Subcutaneous abdominal adipose tissue (tissue), 5 donors: ENCODE results near the gene OPN1MW2.
"Not testable (repeated sequence)": the region's sequence is repeated elsewhere in the genome, so short reads cannot be mapped to it uniquely, and the experiment has no call there.

Experiments
- H3K27ac ChIP-seq: one replicate; pipeline ENCODE4 v1.7.0; 2013; ENCODE audit warnings: low read depth, mild to moderate bottlenecking, inconsistent platforms, low read length, moderate library complexity
- H3K27me3 ChIP-seq, 5 donors: one replicate each; pipeline ENCODE4 v1.7.0; 2013; ENCODE audit warnings: low read length in 5 of 5, inconsistent platforms in 1 of 5; ENCODE audit not compliant: control insufficient read depth in 5 of 5, insufficient read depth in 4 of 5
- H3K36me3 ChIP-seq, 5 donors: one replicate each; pipeline ENCODE4 v1.7.0; 2013; ENCODE audit warnings: low read length in 5 of 5; ENCODE audit not compliant: control insufficient read depth in 5 of 5, insufficient read depth in 5 of 5
- H3K4me1 ChIP-seq, 5 donors: one replicate each; pipeline ENCODE4 v1.7.0; 2013; ENCODE audit warnings: low read length in 5 of 5, mild to moderate bottlenecking in 3 of 5, moderate library complexity in 1 of 5; ENCODE audit not compliant: control insufficient read depth in 5 of 5, insufficient read depth in 5 of 5
- H3K4me3 ChIP-seq, 5 donors: one replicate each; pipeline ENCODE4 v1.7.0; 2013; ENCODE audit warnings: low read length in 5 of 5, low read depth in 1 of 5
- H3K9ac ChIP-seq, 5 donors: one replicate each; pipeline ENCODE4 v1.7.0; 2013; ENCODE audit warnings: low read length in 5 of 5, mild to moderate bottlenecking in 4 of 5, moderate library complexity in 3 of 5
- H3K9me3 ChIP-seq, 5 donors: one replicate each; pipeline ENCODE4 v1.7.0; 2013; ENCODE audit warnings: low read length in 5 of 5; ENCODE audit not compliant: control insufficient read depth in 5 of 5
- donor health status: healthy.
- donor health status: healthy.
- donor health status: healthy.
- donor health status: healthy.
- donor health status: healthy.

The OPN1MW2 gene

GRCh38 chrX:154219456-154219855 is at the start of gene OPN1MW2:
Gene OPN1MW2 (plus strand): TSS chrX:154219756. CDS start chrX:154219816, 60 bp downstream.
- H3K36me3 ChIP-seq, H3K27me3 ChIP-seq, H3K9ac ChIP-seq, H3K27ac ChIP-seq, H3K4me1 ChIP-seq, H3K4me3 ChIP-seq, H3K9me3 ChIP-seq: not testable (repeated sequence)

- not testable (repeated sequence) for H3K27me3 ChIP-seq, H3K4me1 ChIP-seq, H3K9me3 ChIP-seq, H3K9ac ChIP-seq, H3K36me3 ChIP-seq, H3K27ac ChIP-seq, H3K4me3 ChIP-seq
Observed at GRCh38 chrX:154172535-154172943, 47.0 kb upstream of the OPN1MW2 start.

- not testable (repeated sequence) for H3K27ac ChIP-seq, H3K9ac ChIP-seq, H3K4me1 ChIP-seq, H3K36me3 ChIP-seq, H3K9me3 ChIP-seq, H3K4me3 ChIP-seq, H3K27me3 ChIP-seq
Observed at GRCh38 chrX:154174356-154174755, 45.2 kb upstream of the OPN1MW2 start.

DNA sequence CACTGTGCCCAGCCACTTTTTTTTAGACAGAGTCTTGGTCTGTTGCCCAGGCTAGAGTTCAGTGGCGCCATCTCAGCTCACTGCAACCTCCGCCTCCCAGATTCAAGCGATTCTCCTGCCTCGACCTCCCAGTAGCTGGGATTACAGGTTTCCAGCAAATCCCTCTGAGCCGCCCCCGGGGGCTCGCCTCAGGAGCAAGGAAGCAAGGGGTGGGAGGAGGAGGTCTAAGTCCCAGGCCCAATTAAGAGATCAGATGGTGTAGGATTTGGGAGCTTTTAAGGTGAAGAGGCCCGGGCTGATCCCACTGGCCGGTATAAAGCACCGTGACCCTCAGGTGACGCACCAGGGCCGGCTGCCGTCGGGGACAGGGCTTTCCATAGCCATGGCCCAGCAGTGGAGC is 37.3 kb upstream of the OPN1MW2 start, which contains the start of gene OPN1MW:
OPN1MW (plus strand) TSS at position 301 of the 400 bp plus-strand sequence; CDS start at position 383, 82 bp downstream.
- not testable (repeated sequence) for H3K9me3 ChIP-seq, H3K4me3 ChIP-seq, H3K9ac ChIP-seq, H3K36me3 ChIP-seq, H3K4me1 ChIP-seq, H3K27me3 ChIP-seq, H3K27ac ChIP-seq

DNA sequence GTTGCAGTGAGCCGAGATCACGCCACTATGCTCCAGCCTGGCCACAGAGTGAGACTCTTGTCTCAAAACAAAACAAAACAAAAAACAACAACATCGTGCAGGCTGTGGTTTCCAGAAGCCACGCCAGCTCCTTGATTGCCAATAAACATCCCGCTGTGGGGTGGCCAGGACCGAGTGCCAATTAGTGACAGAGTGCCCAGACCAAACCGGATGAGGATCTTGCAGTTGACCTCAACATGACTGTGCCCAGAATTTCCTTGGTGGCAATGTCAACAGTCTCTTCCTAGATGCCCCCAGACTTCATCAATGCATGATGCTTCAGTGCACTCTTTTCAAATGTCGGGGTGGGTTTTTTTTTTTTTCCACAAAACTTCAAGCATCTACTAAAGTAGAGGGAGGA is 35.8 kb upstream of the OPN1MW2 start:
- not testable (repeated sequence) for H3K27me3 ChIP-seq, H3K27ac ChIP-seq, H3K4me3 ChIP-seq, H3K4me1 ChIP-seq, H3K36me3 ChIP-seq, H3K9ac ChIP-seq, H3K9me3 ChIP-seq

DNA sequence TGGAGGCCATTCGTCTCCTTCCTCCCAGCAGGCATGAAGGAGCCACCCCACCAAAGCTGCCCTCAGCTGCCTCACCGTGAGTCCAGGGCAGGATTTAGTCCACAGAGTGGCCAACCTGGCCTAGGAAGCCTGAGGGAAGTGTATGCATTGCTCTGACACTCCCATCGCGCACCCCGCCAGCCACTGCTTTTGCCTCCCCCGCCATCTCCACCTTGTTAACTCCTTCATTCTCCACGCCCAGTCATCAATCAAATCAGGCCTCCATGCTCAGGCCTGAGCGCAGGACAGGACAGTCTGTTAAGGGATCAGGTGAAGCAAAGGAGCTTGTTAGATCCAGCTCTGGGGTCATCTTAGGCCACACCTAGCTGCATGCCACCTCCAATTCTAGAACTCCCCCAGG is 26.7 kb upstream of the OPN1MW2 start:
- not testable (repeated sequence) for H3K9ac ChIP-seq, H3K9me3 ChIP-seq, H3K4me1 ChIP-seq, H3K4me3 ChIP-seq, H3K27ac ChIP-seq, H3K36me3 ChIP-seq, H3K27me3 ChIP-seq

GRCh38 chrX:154194316-154194715 is 25.2 kb upstream of the OPN1MW2 start:
- H3K4me1 ChIP-seq, H3K9me3 ChIP-seq, H3K4me3 ChIP-seq, H3K27ac ChIP-seq, H3K9ac ChIP-seq, H3K36me3 ChIP-seq, H3K27me3 ChIP-seq: not testable (repeated sequence)

DNA sequence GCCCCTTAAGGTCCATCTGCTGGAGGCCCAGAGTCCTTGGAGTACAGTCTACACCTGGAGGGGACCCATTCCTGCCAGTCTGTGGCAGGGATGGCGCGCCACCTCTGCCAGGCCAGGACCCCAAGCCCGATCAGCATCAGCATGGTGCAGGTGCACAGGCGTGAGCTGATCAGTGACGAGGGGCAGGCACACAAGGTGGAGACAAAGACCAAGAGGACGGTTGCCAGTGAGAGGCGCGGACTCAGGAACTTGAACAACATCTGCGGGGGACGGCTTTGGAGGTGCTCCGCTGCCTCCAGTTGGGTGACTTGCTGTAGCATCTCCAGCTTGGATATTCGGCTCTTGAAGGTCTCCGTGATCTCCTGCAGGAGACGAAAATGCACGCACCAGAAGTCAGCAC is 23.1 kb upstream of the OPN1MW2 start:
- not testable (repeated sequence) for H3K36me3 ChIP-seq, H3K9ac ChIP-seq, H3K27ac ChIP-seq, H3K4me3 ChIP-seq, H3K27me3 ChIP-seq, H3K4me1 ChIP-seq, H3K9me3 ChIP-seq

GRCh38 chrX:154209670-154210418 is 9.7 kb upstream of the OPN1MW2 start:
- not testable (repeated sequence) for H3K27ac ChIP-seq, H3K27me3 ChIP-seq, H3K9ac ChIP-seq, H3K36me3 ChIP-seq, H3K4me3 ChIP-seq, H3K9me3 ChIP-seq, H3K4me1 ChIP-seq

- not testable (repeated sequence) for H3K9me3 ChIP-seq, H3K27me3 ChIP-seq, H3K9ac ChIP-seq, H3K27ac ChIP-seq, H3K4me1 ChIP-seq, H3K36me3 ChIP-seq, H3K4me3 ChIP-seq
Observed at GRCh38 chrX:154211057-154211456, 8.5 kb upstream of the OPN1MW2 start.

DNA sequence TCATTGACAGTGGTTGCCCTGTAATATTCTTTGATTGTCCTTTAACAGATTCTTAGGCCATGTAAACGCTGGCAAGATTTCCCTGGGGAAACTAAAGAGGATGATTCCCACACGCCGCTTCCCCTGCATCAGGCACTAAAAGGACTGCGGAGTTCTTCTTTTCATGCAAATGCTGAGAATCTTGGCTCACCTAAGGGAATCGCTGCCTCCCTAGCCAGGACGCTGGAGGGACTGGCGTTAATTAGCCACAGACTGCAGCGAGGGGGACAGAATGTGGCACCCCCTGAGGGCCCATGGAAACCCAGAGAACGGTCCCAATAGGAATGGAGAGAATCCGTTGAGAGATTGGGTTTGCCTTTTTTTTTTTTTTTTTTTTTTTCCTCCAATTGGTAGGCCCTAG is 8.1 kb upstream of the OPN1MW2 start:
- not testable (repeated sequence) for H3K27ac ChIP-seq

More for the DNA sequence above, 8.1 kb upstream of the OPN1MW2 start:
- H3K9ac ChIP-seq, H3K9me3 ChIP-seq, H3K4me1 ChIP-seq, H3K36me3 ChIP-seq, H3K27me3 ChIP-seq, H3K4me3 ChIP-seq: not testable (repeated sequence)
